Measurements from ENCODE around the gene P2RX5. TPM values are rescaled to one million over a fixed set of nuclear protein-coding genes. Genes with fewer than 3 reads are reported as not detected.
"Not testable (repeated sequence)": the region's sequence is repeated elsewhere in the genome, so short reads cannot be mapped to it uniquely, and the experiment has no call there.

Gene P2RX5
- total RNA-seq, 1 donor from 2014 or later, result 2.5 TPM

DNA sequence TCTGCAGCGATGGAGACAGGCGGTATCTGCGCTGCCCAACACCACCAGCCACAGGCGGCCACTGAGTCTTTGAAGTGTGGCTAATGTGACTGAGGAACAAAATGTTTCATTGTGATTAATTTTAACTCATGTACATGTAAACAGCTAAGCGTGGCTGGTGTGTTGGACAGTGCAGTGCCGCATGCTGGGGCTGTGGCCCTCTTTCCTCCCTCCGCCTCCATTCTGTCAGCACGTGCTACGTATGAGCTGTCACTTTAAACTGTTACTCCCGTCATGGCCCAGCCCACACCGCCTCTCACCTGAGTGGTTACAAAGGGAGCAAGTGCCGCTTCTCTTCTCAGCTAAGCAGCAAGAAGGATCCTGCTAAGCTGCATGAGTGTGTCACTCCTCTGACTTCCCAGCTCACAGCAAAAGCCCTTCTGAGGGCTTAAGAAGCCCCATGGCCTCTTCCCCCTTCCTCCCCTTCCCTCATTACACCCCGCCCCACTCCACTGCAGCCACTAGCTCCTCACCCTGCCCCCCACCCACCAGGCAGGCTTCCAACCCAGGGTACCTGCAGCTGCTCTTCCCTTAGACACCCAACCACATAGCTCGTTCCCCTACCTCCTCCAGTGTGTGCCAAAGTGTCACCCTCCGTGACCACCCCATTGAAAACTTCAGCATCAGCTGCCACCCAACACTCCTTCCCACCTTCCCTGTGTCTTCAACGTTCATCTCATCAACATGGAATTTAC is 42.8 kb upstream of the P2RX5 start:
- Histone ChIP-seq H3K36me3 (no peaks in the 10 kb centered on the region), H3K4me3 (peak overlapping the region; percentile 26), H3K27ac (peak overlapping the region; percentile 56), H3K27me3 (ENCODE audit: low read depth) (no peaks in the 10 kb centered on the region), H3K9me3 (no peaks in the 10 kb centered on the region), H3K4me1 (peaks cover 15% of the 10 kb centered on the region)
- intact Hi-C loops (cut with DNase I), result no loop called here
- TF ChIP-seq, protein P1, sequence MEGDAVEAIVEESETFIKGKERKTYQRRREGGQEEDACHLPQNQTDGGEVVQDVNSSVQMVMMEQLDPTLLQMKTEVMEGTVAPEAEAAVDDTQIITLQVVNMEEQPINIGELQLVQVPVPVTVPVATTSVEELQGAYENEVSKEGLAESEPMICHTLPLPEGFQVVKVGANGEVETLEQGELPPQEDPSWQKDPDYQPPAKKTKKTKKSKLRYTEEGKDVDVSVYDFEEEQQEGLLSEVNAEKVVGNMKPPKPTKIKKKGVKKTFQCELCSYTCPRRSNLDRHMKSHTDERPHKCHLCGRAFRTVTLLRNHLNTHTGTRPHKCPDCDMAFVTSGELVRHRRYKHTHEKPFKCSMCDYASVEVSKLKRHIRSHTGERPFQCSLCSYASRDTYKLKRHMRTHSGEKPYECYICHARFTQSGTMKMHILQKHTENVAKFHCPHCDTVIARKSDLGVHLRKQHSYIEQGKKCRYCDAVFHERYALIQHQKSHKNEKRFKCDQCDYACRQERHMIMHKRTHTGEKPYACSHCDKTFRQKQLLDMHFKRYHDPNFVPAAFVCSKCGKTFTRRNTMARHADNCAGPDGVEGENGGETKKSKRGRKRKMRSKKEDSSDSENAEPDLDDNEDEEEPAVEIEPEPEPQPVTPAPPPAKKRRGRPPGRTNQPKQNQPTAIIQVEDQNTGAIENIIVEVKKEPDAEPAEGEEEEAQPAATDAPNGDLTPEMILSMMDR (IDR thresholded peaks at IDR 0.05), result no peak
- ATAC-seq (peak; percentile 83 to 90), DNase-seq (peak; percentile 72)

DNA sequence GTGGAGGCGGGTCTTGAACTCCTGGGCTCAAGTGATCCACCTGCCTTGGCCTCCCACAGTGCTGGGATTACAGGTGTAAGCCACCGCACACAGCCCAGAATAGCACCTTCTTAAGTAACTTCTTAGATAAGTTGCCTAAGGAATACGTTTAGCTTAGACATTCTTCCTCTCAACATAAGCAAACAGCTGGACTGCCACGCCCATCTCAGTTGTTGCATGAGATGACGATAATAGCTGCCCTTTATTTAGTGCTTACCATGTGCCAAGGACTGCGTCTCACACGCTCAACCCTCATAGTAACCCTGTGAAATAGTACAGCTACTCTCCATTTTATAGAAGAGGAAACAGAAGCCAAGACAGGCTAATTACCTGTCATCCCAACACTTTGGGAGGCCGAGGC is 39.6 kb upstream of the P2RX5 start:
- intact Hi-C loops (cut with DNase I), result no loop called here

DNA sequence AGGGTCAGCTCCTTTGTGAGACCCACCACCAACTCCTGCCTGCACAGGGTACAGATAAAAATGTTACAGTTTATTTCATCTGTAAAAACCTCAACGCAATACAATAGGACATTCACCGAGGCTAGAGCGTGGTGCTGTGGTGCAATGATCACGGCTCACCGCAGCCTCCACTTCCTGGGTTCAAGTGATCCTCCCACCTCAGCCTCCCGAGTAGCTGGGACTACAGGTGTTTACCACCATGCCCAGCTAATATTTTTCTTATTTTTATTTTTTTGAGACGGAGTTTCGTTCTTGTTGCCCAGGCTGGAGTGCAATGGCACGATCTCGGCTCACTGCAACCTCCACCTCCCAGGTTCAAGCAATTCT is 38.9 kb upstream of the P2RX5 start:
- ATAC-seq; H3K27ac ChIP-seq; H3K27me3 ChIP-seq (ENCODE audit: low read depth); DNase-seq; H3K36me3 ChIP-seq; intact Hi-C loops (cut with DNase I); H3K4me3 ChIP-seq; H3K9me3 ChIP-seq: not testable (repeated sequence)
- H3K4me1 ChIP-seq, result peaks cover 15% of the 10 kb centered on the region

More for the DNA sequence above, 39.6 kb upstream of the P2RX5 start:
- Histone ChIP-seq H3K36me3 (no peaks in the 10 kb centered on the region), H3K27ac (no peak overlapping the region), H3K9me3 (no peaks in the 10 kb centered on the region), H3K4me1 (peaks cover 15% of the 10 kb centered on the region), H3K4me3 (no peak overlapping the region), H3K27me3 (ENCODE audit: low read depth) (no peaks in the 10 kb centered on the region)
- ATAC-seq (no peak), DNase-seq (no peak)
- TF ChIP-seq, protein P1 (IDR thresholded peaks at IDR 0.05), result no peak

DNA sequence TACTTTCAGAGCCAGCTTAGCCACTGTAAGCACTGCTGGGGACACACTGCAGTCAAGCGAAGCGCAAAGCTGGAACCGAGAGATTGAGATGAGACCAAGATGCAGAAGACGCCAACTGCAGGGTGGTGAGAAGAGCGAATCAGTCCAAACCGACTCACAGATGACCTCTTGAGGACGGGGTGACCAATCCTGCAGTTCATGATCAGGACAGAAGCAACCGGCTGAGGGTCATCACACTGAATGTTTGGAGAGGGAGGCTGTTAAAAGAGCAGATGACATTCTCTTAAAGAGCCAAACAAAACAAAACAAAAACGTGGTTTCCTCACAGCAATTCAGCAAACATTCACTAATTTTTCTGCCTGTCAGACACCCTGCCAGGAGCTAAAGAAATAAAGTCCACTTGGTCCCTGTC is 36.3 kb upstream of the P2RX5 start:
- peak in 1 of 2 donors; percentile 41 for ATAC-seq

DNA sequence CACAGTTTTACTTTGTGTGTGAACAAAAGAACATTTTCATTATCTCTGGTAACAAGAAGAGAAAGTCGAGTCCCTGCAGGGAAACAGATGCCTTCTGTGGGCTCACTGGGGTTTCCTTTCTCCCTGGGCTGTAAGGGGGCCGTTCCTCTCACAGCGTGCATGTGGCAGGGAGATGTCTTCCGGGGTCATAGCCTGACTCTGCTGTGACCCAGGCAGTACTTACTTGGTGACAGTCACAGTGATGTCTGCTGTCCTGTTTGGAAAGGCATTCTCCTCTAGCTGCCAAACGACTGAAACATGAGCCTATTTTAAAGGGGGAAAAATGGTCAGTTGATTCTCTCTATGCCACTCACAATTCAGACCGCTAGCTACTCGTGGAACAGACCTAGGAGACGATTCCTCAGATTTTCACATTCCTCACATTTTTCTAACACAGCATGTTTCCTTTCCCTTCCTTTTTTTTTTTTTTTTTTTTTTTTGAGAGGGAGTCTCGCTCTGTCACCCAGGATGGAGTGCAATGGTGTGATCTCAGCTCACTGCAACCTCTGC is 35.0 kb upstream of the P2RX5 start:
- ATAC-seq, result no peak
- intact Hi-C loops (cut with DNase I), result no loop called here

More for the DNA sequence above, 36.3 kb upstream of the P2RX5 start:
- Histone ChIP-seq H3K9me3 (no peaks in the 10 kb centered on the region), H3K36me3 (no peaks in the 10 kb centered on the region), H3K4me1 (no peaks in the 10 kb centered on the region), H3K27me3 (ENCODE audit: low read depth) (no peaks in the 10 kb centered on the region), H3K4me3 (no peak overlapping the region), H3K27ac (no peak overlapping the region)
- intact Hi-C loops (cut with DNase I), result no loop called here
- TF ChIP-seq, protein P1 (IDR thresholded peaks at IDR 0.05), result no peak
- DNase-seq, result no peak

DNA sequence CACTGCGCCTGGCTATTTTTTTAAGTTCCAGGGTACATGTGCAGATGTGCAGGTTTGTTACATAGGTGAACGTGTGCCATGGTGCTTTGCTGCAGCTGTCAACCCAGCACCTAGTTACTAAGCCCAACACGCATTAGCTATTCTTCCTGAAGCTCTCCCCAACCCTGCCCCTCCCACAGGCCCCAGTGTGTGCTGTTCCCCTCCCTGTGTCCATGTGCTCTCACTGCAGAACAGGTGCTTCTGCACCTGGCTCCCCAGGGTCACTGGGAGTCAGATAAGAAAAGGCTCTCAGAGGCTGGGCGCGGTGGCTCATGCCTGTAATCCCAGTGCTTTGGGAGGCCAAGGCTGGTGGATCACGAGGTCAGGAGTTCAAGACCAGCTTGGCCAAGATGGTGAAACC is 33.9 kb upstream of the P2RX5 start:
- DNase-seq (no peak), ATAC-seq (no peak)
- no peak overlapping the region for H3K4me3 ChIP-seq
- TF ChIP-seq, protein P1 (IDR thresholded peaks at IDR 0.05), result no peak
- H3K27ac ChIP-seq, result no peak overlapping the region
- no peaks in the 10 kb centered on the region for H3K36me3 ChIP-seq
- no peaks in the 10 kb centered on the region for H3K9me3 ChIP-seq
- no peaks in the 10 kb centered on the region for H3K4me1 ChIP-seq
- no peaks in the 10 kb centered on the region for H3K27me3 ChIP-seq (ENCODE audit: low read depth)
- intact Hi-C loops (cut with DNase I), result no loop called here

More for the DNA sequence above, 35.0 kb upstream of the P2RX5 start:
- no peaks in the 10 kb centered on the region for H3K36me3 ChIP-seq
- no peaks in the 10 kb centered on the region for H3K4me1 ChIP-seq
- no peak overlapping the region for H3K27ac ChIP-seq
- no peak for DNase-seq
- no peaks in the 10 kb centered on the region for H3K9me3 ChIP-seq
- no peak overlapping the region for H3K4me3 ChIP-seq
- TF ChIP-seq, protein P1 (IDR thresholded peaks at IDR 0.05), result no peak
- no peaks in the 10 kb centered on the region for H3K27me3 ChIP-seq (ENCODE audit: low read depth)

DNA sequence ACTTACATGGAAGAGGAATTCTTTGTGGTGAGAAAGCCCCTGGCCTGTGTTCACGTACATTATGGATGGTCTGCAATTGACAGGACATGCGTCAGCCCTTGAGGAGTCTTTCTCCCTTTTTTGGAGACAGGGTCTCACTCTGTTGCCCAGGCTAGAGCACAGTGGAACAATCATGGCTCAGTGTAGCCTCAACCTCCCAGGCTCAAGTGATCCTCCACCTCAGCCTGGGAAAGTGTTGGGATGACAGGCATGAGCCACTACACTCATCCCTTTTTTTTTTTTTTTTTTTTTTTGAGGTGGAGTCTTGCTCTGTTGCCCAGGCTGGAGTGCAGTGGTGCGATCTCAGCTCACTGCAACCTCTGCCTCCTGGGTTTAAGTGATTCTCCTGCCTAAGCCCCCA is 32.1 kb upstream of the P2RX5 start:
- H3K4me1 ChIP-seq; H3K4me3 ChIP-seq; H3K27me3 ChIP-seq (ENCODE audit: low read depth); intact Hi-C loops (cut with DNase I); H3K27ac ChIP-seq; H3K36me3 ChIP-seq; DNase-seq; ATAC-seq; H3K9me3 ChIP-seq: not testable (repeated sequence)

Data from lower lobe of right lung (tissue), 2 donors.